ENCODE measurements around the gene C4A.
"Not testable (repeated sequence)": the region's sequence is repeated elsewhere in the genome, so short reads cannot be mapped to it uniquely, and the experiment has no call there.

Gene C4A

GRCh38 chr6:32014547-32014946 is 32.7 kb downstream of the C4A start, which contains the start of gene C4B:
Gene C4B, plus strand, starts transcription at chr6:32014795. Its CDS starts 51 bp downstream, at chr6:32014846.
- not testable (repeated sequence) for H3K4me3 ChIP-seq (IDR thresholded peaks at IDR 0.05; ENCODE audit: insufficient read depth, low read depth, low read length); H3K27ac ChIP-seq; H3K36me3 ChIP-seq (ENCODE audit: insufficient read depth); H3K9ac ChIP-seq; H3K4me1 ChIP-seq (ENCODE audit: low read depth, poor library complexity, severe bottlenecking); H3K79me2 ChIP-seq (ENCODE audit: insufficient read depth, low read depth); H3K27me3 ChIP-seq (ENCODE audit: insufficient read depth, low read depth); H3K4me2 ChIP-seq; H4K20me1 ChIP-seq (ENCODE audit: insufficient read depth); H2AFZ ChIP-seq (ENCODE audit: low read depth)

DNA sequence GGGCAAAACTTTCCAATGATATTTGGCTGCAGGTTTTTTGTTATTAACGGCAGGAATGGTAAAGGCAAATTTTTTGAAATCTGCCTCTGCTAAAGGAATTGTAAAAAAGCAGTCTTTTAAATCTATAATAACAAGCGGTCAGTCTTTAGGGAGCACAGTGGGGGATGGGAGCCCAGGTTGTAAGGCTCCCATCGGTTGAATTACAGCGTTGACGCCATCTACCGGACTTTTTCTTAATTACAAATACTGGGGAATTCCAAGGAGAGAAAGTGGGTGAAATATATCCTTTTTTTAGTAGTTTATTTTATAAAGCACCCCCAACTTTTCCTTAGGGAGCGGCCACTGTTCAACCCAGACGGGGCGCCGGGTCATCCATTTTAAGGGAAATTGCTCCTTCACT is 40.2 kb downstream of the C4A start:
- H3K79me2 ChIP-seq (ENCODE audit: insufficient read depth, low read depth); H3K4me2 ChIP-seq; H4K20me1 ChIP-seq (ENCODE audit: insufficient read depth); H3K4me3 ChIP-seq (IDR thresholded peaks at IDR 0.05; ENCODE audit: insufficient read depth, low read depth, low read length); H3K27ac ChIP-seq; H3K4me1 ChIP-seq (ENCODE audit: low read depth, poor library complexity, severe bottlenecking); H3K9ac ChIP-seq; H2AFZ ChIP-seq (ENCODE audit: low read depth); H3K36me3 ChIP-seq (ENCODE audit: insufficient read depth); H3K27me3 ChIP-seq (ENCODE audit: insufficient read depth, low read depth): not testable (repeated sequence)

- not testable (repeated sequence) for H3K27me3 ChIP-seq (ENCODE audit: insufficient read depth, low read depth); H3K36me3 ChIP-seq (ENCODE audit: insufficient read depth); H3K4me2 ChIP-seq; H3K4me1 ChIP-seq (ENCODE audit: low read depth, poor library complexity, severe bottlenecking); H2AFZ ChIP-seq (ENCODE audit: low read depth); H3K27ac ChIP-seq; H4K20me1 ChIP-seq (ENCODE audit: insufficient read depth); H3K79me2 ChIP-seq (ENCODE audit: insufficient read depth, low read depth); H3K9ac ChIP-seq; H3K4me3 ChIP-seq (IDR thresholded peaks at IDR 0.05; ENCODE audit: insufficient read depth, low read depth, low read length)
Observed at GRCh38 chr6:32028631-32029030, 46.8 kb downstream of the C4A start.

- not testable (repeated sequence) for H3K27me3 ChIP-seq (ENCODE audit: insufficient read depth, low read depth); H3K4me1 ChIP-seq (ENCODE audit: low read depth, poor library complexity, severe bottlenecking); H3K36me3 ChIP-seq (ENCODE audit: insufficient read depth); H2AFZ ChIP-seq (ENCODE audit: low read depth); H3K4me3 ChIP-seq (IDR thresholded peaks at IDR 0.05; ENCODE audit: insufficient read depth, low read depth, low read length); H3K27ac ChIP-seq; H3K9ac ChIP-seq; H3K4me2 ChIP-seq; H3K79me2 ChIP-seq (ENCODE audit: insufficient read depth, low read depth); H4K20me1 ChIP-seq (ENCODE audit: insufficient read depth)
Observed at GRCh38 chr6:32029553-32029952, 47.7 kb downstream of the C4A start.

DNA sequence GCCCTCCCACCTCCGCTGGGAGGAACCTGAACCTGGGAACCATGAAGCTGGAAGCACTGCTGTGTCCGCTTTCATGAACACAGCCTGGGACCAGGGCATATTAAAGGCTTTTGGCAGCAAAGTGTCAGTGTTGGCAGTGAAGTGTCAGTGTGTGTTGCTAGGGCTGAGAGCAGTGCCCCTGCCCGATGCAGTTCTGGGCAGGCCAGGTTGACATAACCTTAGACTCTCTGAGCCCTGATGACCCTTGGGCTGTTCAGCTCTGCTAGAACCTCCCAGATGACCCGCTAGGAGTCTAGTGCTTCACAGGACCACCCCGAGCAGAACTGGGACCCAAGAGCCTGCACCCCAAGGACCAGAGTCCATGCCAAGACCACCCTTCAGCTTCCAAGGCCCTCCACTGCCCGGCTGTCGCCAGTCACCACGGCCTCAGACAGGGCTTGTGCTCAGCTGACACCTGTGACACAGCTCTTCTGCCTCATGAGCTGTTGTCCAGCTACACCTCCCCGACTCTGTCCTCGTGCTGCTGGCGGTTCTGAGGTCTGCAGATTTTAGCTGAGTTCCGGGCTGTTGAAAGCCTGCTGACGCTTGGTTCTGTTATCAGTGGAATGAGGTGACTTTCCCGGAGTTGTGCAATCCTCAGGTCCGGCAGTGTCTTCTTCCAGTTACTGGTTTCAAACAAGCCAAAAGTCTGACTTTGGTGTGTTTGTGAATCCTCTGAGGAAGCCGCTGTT is 53.6 kb downstream of the C4A start:
- not testable (repeated sequence) for H4K20me1 ChIP-seq (ENCODE audit: insufficient read depth); H2AFZ ChIP-seq (ENCODE audit: low read depth); H3K27ac ChIP-seq; H3K4me2 ChIP-seq; H3K4me1 ChIP-seq (ENCODE audit: low read depth, poor library complexity, severe bottlenecking); H3K4me3 ChIP-seq (IDR thresholded peaks at IDR 0.05; ENCODE audit: insufficient read depth, low read depth, low read length); H3K79me2 ChIP-seq (ENCODE audit: insufficient read depth, low read depth); H3K36me3 ChIP-seq (ENCODE audit: insufficient read depth); H3K9ac ChIP-seq; H3K27me3 ChIP-seq (ENCODE audit: insufficient read depth, low read depth)

DNA sequence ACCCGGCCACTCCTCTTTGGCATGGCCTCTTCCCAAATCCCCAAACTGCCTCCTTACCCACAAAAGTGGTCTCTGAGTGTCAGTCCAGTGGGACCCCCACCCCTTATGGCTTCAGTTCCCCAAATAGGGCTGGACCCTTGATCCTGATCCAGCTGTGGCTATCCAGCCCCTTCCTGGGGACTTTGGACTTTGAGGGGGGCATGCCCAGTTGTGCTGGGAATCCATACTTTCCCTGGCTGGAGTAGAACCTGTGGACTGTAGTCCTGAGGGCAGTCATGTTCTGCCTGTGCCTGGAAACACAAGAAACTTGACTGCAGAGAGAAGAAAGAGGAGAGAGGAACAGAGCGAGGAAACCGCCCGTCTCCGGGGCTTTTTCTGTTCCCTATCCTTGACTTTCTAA is 55.3 kb downstream of the C4A start:
- not testable (repeated sequence) for H3K79me2 ChIP-seq (ENCODE audit: insufficient read depth, low read depth); H2AFZ ChIP-seq (ENCODE audit: low read depth); H3K36me3 ChIP-seq (ENCODE audit: insufficient read depth); H3K27ac ChIP-seq; H3K4me3 ChIP-seq (IDR thresholded peaks at IDR 0.05; ENCODE audit: insufficient read depth, low read depth, low read length); H3K27me3 ChIP-seq (ENCODE audit: insufficient read depth, low read depth); H3K9ac ChIP-seq; H4K20me1 ChIP-seq (ENCODE audit: insufficient read depth); H3K4me2 ChIP-seq; H3K4me1 ChIP-seq (ENCODE audit: low read depth, poor library complexity, severe bottlenecking)

GRCh38 chr6:32037598-32038524 is 56.0 kb downstream of the C4A start, which contains the start of gene CYP21A2:
Gene CYP21A2, plus strand, starts transcription at chr6:32038415. Its CDS starts 8 bp downstream, at chr6:32038423.
- H3K9ac ChIP-seq; H3K4me1 ChIP-seq (ENCODE audit: low read depth, poor library complexity, severe bottlenecking); H3K79me2 ChIP-seq (ENCODE audit: insufficient read depth, low read depth); H3K4me2 ChIP-seq; H2AFZ ChIP-seq (ENCODE audit: low read depth); H3K27ac ChIP-seq; H3K36me3 ChIP-seq (ENCODE audit: insufficient read depth); H4K20me1 ChIP-seq (ENCODE audit: insufficient read depth); H3K4me3 ChIP-seq (IDR thresholded peaks at IDR 0.05; ENCODE audit: insufficient read depth, low read depth, low read length); H3K27me3 ChIP-seq (ENCODE audit: insufficient read depth, low read depth): not testable (repeated sequence)

DNA sequence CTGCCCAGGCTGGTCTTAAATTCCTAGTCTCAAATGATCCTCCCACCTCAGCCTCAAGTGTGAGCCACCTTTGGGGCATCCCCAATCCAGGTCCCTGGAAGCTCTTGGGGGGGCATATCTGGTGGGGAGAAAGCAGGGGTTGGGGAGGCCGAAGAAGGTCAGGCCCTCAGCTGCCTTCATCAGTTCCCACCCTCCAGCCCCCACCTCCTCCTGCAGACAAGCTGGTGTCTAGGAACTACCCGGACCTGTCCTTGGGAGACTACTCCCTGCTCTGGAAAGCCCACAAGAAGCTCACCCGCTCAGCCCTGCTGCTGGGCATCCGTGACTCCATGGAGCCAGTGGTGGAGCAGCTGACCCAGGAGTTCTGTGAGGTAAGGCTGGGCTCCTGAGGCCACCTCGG is 57.0 kb downstream of the C4A start:
- H3K36me3 ChIP-seq (ENCODE audit: insufficient read depth), result not testable (repeated sequence)

GRCh38 chr6:32039321-32040274 is 57.7 kb downstream of the C4A start:
- not testable (repeated sequence) for H3K79me2 ChIP-seq (ENCODE audit: insufficient read depth, low read depth); H3K36me3 ChIP-seq (ENCODE audit: insufficient read depth); H3K4me1 ChIP-seq (ENCODE audit: low read depth, poor library complexity, severe bottlenecking); H3K27ac ChIP-seq; H3K4me2 ChIP-seq; H4K20me1 ChIP-seq (ENCODE audit: insufficient read depth); H3K4me3 ChIP-seq (IDR thresholded peaks at IDR 0.05; ENCODE audit: insufficient read depth, low read depth, low read length); H3K27me3 ChIP-seq (ENCODE audit: insufficient read depth, low read depth); H2AFZ ChIP-seq (ENCODE audit: low read depth); H3K9ac ChIP-seq

More for the DNA sequence above, 57.0 kb downstream of the C4A start:
- H3K27me3 ChIP-seq (ENCODE audit: insufficient read depth, low read depth); H3K27ac ChIP-seq; H4K20me1 ChIP-seq (ENCODE audit: insufficient read depth); H3K4me2 ChIP-seq; H3K9ac ChIP-seq; H2AFZ ChIP-seq (ENCODE audit: low read depth); H3K4me1 ChIP-seq (ENCODE audit: low read depth, poor library complexity, severe bottlenecking); H3K4me3 ChIP-seq (IDR thresholded peaks at IDR 0.05; ENCODE audit: insufficient read depth, low read depth, low read length); H3K79me2 ChIP-seq (ENCODE audit: insufficient read depth, low read depth): not testable (repeated sequence)

All from KMS-11 (cell line).